Skeletal muscle tissue (tissue), 4 donors: ENCODE measurements around the gene PPP3CB. TPM values are rescaled to one million over a fixed set of nuclear protein-coding genes. Genes with fewer than 3 reads are reported as not detected.

Source experiments
- H3K27ac ChIP-seq: one replicate; pipeline ENCODE4 v1.7.0; 2013; ENCODE audit warnings: mild to moderate bottlenecking, low read depth, low read length, inconsistent platforms
- H3K27me3 ChIP-seq, 3 donors: one replicate each; pipeline ENCODE4 v1.7.0; 2013; ENCODE audit warnings: low read length in 3 of 3; ENCODE audit not compliant: control insufficient read depth in 3 of 3, insufficient read depth in 3 of 3
- H3K36me3 ChIP-seq, 3 donors: one replicate each; pipeline ENCODE4 v1.7.0; 2013; ENCODE audit warnings: low read length in 3 of 3; ENCODE audit not compliant: control insufficient read depth in 3 of 3, insufficient read depth in 3 of 3
- H3K4me1 ChIP-seq, 3 donors: one replicate each; pipeline ENCODE4 v1.7.0; 2013; ENCODE audit warnings: low read length in 3 of 3, mild to moderate bottlenecking in 3 of 3; ENCODE audit not compliant: control insufficient read depth in 3 of 3, insufficient read depth in 3 of 3
- H3K4me3 ChIP-seq, 3 donors: one replicate each; pipeline ENCODE4 v1.7.0; 2013; ENCODE audit warnings: low read length in 3 of 3
- H3K9ac ChIP-seq, 3 donors: one replicate each; pipeline ENCODE4 v1.7.0; 2013; ENCODE audit warnings: low read length in 3 of 3, mild to moderate bottlenecking in 3 of 3, moderate library complexity in 2 of 3, low read depth in 1 of 3
- H3K9me3 ChIP-seq, 3 donors: one replicate each; pipeline ENCODE4 v1.7.0; 2013; ENCODE audit warnings: low read length in 3 of 3; ENCODE audit not compliant: control insufficient read depth in 3 of 3
- total RNA-seq: library from RNA; depleted of rRNA; stranded (reverse); fragments of >200 nt; gene quantifications from one replicate; pipeline ENCODE4 v1.2.3, GENCODE V29; 2014
- donor health status: Osteomylitis.

PPP3CB gene
- total RNA-seq, 1 donor from 2014 or later: 113 TPM

DNA sequence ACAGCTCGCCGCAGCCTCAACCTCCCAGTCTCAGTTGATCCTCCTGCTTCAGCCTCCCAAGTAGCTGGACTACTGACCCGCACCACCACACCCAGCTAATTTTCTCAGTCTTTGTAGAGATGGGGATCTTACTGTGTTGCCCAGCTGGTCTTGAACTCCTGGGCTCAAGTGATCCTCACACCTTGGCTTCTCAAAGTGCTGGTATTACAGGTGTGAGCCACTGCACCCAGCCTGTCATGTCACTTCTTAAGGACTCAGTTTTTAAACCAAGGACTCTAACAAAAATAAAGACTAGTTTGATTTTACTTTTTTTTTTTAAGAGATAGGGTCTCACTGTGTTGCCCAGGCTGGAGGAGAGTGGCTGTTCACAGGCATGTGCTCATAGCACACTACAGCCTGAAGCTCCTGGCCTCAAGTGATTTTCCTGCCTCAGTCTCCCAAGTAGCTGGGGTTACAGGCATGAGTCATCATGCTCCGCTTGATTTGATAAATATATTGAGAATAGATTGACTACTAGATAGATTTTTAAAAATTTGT is 16.5 kb upstream of the PPP3CB start:
- Histone ChIP-seq H3K9me3 (no peaks in the 10 kb centered on the region), H3K36me3 (peaks cover 14 to 38% (median 28%) of the 10 kb centered on the region in 3 donors), H3K4me3 (no peak overlapping the region), H3K9ac (no peak overlapping the region), H3K27ac (no peak overlapping the region), H3K27me3 (no peaks in the 10 kb centered on the region), H3K4me1 (no peaks in the 10 kb centered on the region)

DNA sequence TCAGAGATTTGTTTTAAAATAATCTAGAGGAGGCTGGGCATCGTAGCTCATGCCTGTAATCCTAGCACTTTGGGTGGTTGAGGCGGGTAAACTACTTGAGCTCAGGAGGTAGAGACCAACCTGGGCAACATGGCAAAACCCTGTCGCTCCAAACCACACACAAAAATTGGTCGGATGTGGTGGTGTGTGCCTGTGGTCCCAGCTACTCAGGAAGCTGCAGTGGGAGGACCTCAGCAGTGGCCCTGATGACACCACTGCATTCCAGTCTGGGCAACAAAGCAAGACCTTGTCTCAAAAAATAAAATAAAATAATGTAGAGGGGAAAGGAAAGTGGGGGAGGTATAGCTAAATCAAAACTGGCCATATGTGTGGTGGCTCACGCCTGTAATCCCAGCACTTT is 13.9 kb upstream of the PPP3CB start:
- Histone ChIP-seq H3K4me3 (no peak overlapping the region), H3K9ac (no peak overlapping the region), H3K27me3 (no peaks in the 10 kb centered on the region), H3K27ac (no peak overlapping the region), H3K9me3 (no peaks in the 10 kb centered on the region), H3K4me1 (no peaks in the 10 kb centered on the region), H3K36me3 (peaks cover 7 to 22% (median 20%) of the 10 kb centered on the region in 3 donors)

DNA sequence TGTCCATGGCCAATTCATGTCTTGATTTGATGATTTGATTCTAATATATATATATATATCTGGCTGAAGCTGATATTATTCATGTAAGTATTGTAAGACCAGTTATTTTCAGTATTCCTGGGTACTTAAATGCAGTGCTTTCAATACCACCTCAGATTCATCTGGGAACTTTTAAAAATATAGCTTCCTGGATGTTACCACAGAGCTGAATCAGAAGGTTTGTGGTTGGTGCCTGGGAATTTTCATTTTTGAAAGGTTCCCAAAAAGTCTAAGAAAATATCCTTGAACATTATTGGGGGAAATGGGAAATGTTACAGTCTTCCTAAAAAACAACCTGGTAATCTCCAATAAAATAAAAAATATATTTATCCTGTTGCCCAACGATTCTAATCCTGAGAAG is 10.7 kb upstream of the PPP3CB start:
- no peak overlapping the region for H3K9ac ChIP-seq
- no peaks in the 10 kb centered on the region for H3K4me1 ChIP-seq
- no peaks in the 10 kb centered on the region for H3K27me3 ChIP-seq
- H3K36me3 ChIP-seq: peaks cover 20 to 29% (median 27%) of the 10 kb centered on the region in 3 donors
- no peak overlapping the region for H3K27ac ChIP-seq
- no peaks in the 10 kb centered on the region for H3K9me3 ChIP-seq
- no peak overlapping the region for H3K4me3 ChIP-seq

DNA sequence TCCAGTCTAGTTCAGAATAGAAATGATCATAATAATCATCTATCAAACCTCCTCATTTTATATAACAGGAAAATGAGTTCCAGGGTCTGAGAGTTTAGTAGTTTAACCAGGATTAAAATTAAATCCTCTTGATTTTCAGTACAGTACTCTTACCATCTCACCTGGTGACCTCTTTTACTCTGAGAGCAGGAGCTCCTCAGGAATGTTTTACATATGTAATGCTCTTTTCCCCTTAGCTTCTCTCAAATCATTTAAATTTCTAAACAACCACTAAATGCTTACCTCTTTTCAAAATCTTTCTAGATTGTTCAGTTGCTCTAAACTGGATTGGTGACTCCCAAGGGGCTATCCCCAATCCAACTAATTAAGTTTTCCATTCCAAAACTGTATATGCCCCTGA is 10.2 kb upstream of the PPP3CB start:
- no peak overlapping the region for H3K4me3 ChIP-seq
- H3K27me3 ChIP-seq: no peaks in the 10 kb centered on the region
- no peaks in the 10 kb centered on the region for H3K4me1 ChIP-seq
- no peaks in the 10 kb centered on the region for H3K9me3 ChIP-seq
- peaks cover 20 to 33% (median 30%) of the 10 kb centered on the region in 3 donors for H3K36me3 ChIP-seq
- H3K27ac ChIP-seq: no peak overlapping the region
- no peak overlapping the region for H3K9ac ChIP-seq

DNA sequence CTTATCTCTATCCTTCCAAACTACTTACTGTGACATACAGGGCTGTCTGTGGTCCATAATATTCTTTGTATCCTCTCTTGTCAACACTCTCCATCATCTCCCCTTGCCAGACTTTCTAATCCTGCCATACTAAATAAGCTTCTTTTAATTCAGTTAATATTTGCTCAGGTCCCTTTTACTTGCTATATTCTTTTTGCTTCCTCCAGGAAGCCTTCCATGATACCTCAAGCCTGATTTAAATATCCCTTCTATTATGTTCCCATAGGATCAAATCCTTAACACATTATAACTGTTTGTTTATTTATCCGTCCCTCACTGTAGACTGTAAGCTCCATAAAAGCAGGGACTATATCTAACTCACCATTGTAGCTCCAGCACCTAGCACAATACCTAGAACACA is 7.2 kb upstream of the PPP3CB start:
- Histone ChIP-seq H3K4me1 (no peaks in the 10 kb centered on the region), H3K36me3 (peaks cover 34 to 57% (median 54%) of the 10 kb centered on the region in 3 donors)

DNA sequence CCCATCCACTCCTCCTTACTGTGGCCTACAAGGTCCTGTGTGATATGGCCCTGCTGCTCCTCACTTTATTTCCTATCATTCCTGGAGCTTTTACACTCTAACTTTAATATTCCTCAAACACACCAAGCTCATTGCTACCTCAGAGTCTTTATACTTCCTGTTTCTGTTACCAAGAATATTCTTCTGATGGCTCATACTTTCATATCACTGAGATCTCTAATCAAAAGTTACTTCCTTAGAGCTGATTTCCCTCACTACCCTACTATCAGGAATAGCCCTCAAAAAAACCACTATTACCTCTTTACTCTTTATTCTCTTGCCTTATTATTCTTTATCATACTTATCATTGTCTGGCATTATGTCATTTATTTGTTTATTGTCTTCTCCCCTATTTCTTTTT is 5.8 kb upstream of the PPP3CB start:
- no peaks in the 10 kb centered on the region for H3K27me3 ChIP-seq
- no peak overlapping the region for H3K9ac ChIP-seq
- H3K9me3 ChIP-seq: no peaks in the 10 kb centered on the region
- H3K4me1 ChIP-seq: peaks cover 0 to 6% (median 1%) of the 10 kb centered on the region in 3 donors
- H3K27ac ChIP-seq: no peak overlapping the region
- H3K36me3 ChIP-seq: peaks cover 38 to 61% (median 56%) of the 10 kb centered on the region in 3 donors
- H3K4me3 ChIP-seq: no peak overlapping the region

More for the DNA sequence above, 7.2 kb upstream of the PPP3CB start:
- no peaks in the 10 kb centered on the region for H3K9me3 ChIP-seq
- H3K9ac ChIP-seq: no peak overlapping the region
- H3K27ac ChIP-seq: no peak overlapping the region
- no peak overlapping the region for H3K4me3 ChIP-seq
- H3K27me3 ChIP-seq: no peaks in the 10 kb centered on the region

DNA sequence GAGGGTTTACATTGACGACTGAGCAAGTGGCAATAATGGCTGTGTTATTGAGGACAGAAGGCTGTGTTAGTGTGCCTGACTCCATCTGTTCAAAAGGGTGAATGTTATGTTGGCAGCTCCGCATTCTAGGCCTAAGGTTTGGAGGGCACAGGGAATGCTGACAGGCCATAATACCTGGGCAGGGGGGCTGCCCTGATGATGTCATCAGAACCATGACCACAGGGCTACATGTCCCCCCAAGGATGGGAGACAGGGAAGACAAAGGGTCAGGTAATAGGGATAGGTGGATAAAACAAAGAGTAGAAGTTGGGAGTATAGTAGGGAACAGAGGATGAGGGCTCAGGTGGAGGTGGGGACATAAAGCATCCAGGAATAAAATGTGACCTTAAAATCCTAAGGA is 1.8 kb upstream of the PPP3CB start:
- Histone ChIP-seq H3K9me3 (no peaks in the 10 kb centered on the region), H3K27ac (no peak overlapping the region), H3K27me3 (no peaks in the 10 kb centered on the region), H3K4me3 (no peak overlapping the region), H3K9ac (no peak overlapping the region), H3K4me1 (peaks cover 12 to 22% (median 19%) of the 10 kb centered on the region in 3 donors), H3K36me3 (peaks cover 24 to 41% (median 38%) of the 10 kb centered on the region in 3 donors)

DNA sequence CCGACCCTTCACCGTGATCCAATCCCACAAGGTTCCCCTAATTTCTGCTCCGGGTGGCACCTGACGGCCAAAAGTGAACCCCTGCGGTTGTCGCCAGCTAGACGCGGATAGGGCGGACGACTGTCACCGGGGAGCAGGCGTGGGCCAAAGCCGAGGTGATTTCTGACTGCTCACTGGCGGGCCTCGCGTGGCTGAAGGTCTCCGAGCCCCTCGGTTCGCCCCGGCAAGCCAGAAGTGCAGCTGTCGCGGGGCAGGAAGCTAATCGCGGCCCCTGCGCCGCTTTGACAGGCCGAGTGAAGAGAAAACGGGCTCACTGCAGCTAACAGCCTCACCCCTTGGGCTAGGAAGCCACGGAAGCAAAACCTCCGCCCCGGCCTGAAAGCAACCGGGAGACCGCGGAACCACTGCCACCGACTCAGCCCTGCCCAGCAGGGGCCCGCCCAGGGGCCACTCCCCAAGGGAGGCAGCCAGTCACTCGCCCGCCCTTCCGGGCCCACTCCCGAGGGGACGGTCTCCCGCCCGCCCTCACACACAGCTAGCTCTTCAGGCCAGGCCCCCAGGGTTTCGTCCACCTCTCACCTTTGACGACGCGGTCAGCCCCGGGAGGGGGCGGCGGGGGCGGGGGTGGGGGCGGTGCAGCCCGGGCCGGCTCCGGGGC is 469 bp downstream of the PPP3CB start:
- peak overlapping the region; percentile 89 to 94 (median 91) for H3K4me3 ChIP-seq

DNA sequence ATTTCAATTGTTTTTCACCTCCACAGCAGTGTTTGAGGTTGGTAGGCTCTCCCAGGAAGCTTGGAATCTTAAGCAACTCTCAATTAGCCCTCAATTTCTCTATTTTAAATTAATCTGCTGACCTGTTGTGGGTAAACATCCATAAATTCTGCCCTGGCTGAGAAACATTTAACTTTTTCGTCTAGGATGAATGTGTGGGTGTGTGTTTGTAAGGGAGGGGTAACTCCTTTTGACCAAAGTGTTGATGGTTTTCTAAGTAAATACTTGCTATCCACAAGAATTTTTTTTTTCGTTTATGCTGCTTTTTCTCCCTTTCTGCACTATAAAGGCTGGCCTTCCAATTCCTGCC is 973 bp downstream of the PPP3CB start:
- peaks cover 18 to 28% (median 26%) of the 10 kb centered on the region in 3 donors for H3K4me1 ChIP-seq
- H3K27ac ChIP-seq: peak overlapping the region; percentile 98
- peak overlapping the region; percentile 89 to 94 (median 91) for H3K4me3 ChIP-seq
- H3K36me3 ChIP-seq: peaks cover 15 to 19% (median 17%) of the 10 kb centered on the region in 3 donors
- no peaks in the 10 kb centered on the region for H3K9me3 ChIP-seq
- peak overlapping the region; percentile 98 to 99 (median 98) for H3K9ac ChIP-seq
- no peaks in the 10 kb centered on the region for H3K27me3 ChIP-seq

More for the DNA sequence above, 469 bp downstream of the PPP3CB start:
- Histone ChIP-seq H3K4me1 (peaks cover 16 to 26% (median 25%) of the 10 kb centered on the region in 3 donors), H3K9ac (peak overlapping the region; percentile 98 to 99 (median 98)), H3K9me3 (no peaks in the 10 kb centered on the region), H3K36me3 (peaks cover 18 to 24% (median 22%) of the 10 kb centered on the region in 3 donors), H3K27me3 (no peaks in the 10 kb centered on the region), H3K27ac (peak overlapping the region; percentile 98)

DNA sequence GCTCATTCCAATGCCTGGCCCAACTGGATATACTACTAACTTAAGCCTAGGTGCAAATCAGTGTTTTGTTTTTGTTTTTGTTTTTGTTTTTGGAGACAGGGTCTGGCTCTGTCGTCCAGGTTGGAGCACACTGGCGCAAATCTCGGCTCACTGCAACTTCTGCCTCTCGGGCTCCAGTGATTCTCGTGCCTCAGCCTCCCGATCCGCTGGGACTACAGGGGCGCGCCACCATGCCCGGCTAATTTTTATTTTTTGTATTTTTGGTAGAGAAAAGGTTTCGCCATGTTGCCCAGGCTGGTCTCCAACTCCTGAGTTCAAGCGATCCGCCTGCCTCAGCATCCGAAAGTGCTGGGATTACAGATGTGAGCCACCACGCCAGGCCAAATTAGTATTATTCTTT is 1.6 kb downstream of the PPP3CB start:
- peak overlapping the region; percentile 20 to 58 (median 23) for H3K9ac ChIP-seq
- H3K9me3 ChIP-seq: no peaks in the 10 kb centered on the region
- H3K27me3 ChIP-seq: no peaks in the 10 kb centered on the region
- H3K27ac ChIP-seq: peak overlapping the region; percentile 98
- H3K4me3 ChIP-seq: peak overlapping the region; percentile 4 to 47 (median 42)
- H3K36me3 ChIP-seq: peaks cover 11 to 14% (median 13%) of the 10 kb centered on the region in 3 donors
- H3K4me1 ChIP-seq: peaks cover 21 to 32% (median 26%) of the 10 kb centered on the region in 3 donors
